Left lung (tissue), 10 donors: Measurements from ENCODE around the gene ADM5. TPM values are rescaled to one million over a fixed set of nuclear protein-coding genes. Genes with fewer than 3 reads are reported as not detected.

Experiments used
- ATAC-seq: fragments of 200-7000 bp; cut with Tn5 transposase; one replicate; pipeline ENCODE4 v1.9.1; 2020; ENCODE audit warnings: moderate library complexity
- DNase-seq, 4 donors: peaks; one replicate each; pipeline ENCODE4 v3.0.0-alpha.2; 2013 to 2020
- H3K27ac ChIP-seq, 2 donors: fragments of 200-600 bp; sonication (generic) in 1 of 2; one replicate each; pipeline versions ENCODE4 v1.5.0 to v1.8.0; 2020 to 2021
- H3K27me3 ChIP-seq, 2 donors: fragments of 200-600 bp; sonication (generic) in 1 of 2; one replicate each; pipeline versions ENCODE4 v1.5.0 to v1.8.0; 2020 to 2021
- H3K36me3 ChIP-seq, 2 donors: fragments of 200-600 bp; sonication (generic) in 1 of 2; one replicate each; pipeline versions ENCODE4 v1.5.0 to v1.8.0; 2020 to 2021
- H3K4me1 ChIP-seq, 2 donors: fragments of 200-600 bp; one replicate each; pipeline ENCODE4 v1.8.0; 2021
- H3K4me3 ChIP-seq, 2 donors: fragments of 200-600 bp; sonication (generic) in 1 of 2; one replicate each; pipeline versions ENCODE4 v1.5.0 to v1.8.0; 2020 to 2021; ENCODE audit warnings: mild to moderate bottlenecking in 1 of 2
- H3K9me3 ChIP-seq, 2 donors: fragments of 200-600 bp; sonication (generic) in 1 of 2; one replicate each; pipeline versions ENCODE4 v1.5.0 to v1.8.0; 2020 to 2021
- intact Hi-C, 2 donors: fragments of 100-400 bp; cut with DNase I; formaldehyde crosslinking; loops; one replicate each; pipeline versions ENCODE4 v1.11.2 to v1.14.2; 2022
- polyA plus RNA-seq, 6 donors: library from polyadenylated mRNA; unstranded; fragments of 120-200 nt; gene quantifications; one replicate each; pipeline ENCODE4 v1.2.1, GENCODE V29; 2013; ENCODE audit not compliant: insufficient read length in 6 of 6
- total RNA-seq, 2 donors: library from RNA; stranded (reverse); fragmentation: NEBNext Ultra II Directional; extraction: Animal tissue kit (Norgen Biotek cat#: 25700); gene quantifications; one replicate each; pipeline ENCODE4 v1.2.1, GENCODE V29; 2021
- TF ChIP-seq, protein P1 (sequence below), 2 donors: fragments of 200-600 bp; sonication (generic) in 1 of 2; IDR thresholded peaks; one replicate each; pipeline versions ENCODE4 v1.5.0 to v1.8.0; 2021; ENCODE audit warnings: antibody characterized with exemption in 2 of 2
- donor health status: DM: no; HTN: yes; CAD: no.
- donor health status: DM: no; HTN: no; CAD: no.

The ADM5 gene
- total and polyA plus RNA-seq, 8 donors, result 0.93 to 2.6 (median 1.9) TPM

DNA sequence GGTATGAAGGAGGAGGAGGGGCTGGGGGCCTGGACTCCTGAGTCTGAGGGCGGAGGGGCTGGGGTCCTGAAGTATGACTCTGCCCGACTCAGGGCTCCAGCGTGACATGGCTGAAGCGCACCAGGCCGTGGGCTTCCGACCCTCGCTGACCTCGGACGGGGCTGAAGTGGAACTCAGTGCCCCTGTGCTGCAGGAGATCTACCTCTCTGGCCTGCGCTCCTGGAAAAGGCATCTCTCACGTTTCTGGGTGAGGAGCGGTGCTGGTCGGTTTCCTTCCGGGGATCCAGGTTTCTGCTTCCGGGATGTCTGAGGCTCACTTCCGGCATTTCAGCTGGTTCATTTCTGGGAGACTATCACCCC is 2.7 kb downstream of the ADM5 start:
- H3K27me3 ChIP-seq, result peaks cover 4 to 44% of the 10 kb centered on the region in 2 donors
- H3K4me3 ChIP-seq, result no peak overlapping the region
- TF ChIP-seq, protein P1, sequence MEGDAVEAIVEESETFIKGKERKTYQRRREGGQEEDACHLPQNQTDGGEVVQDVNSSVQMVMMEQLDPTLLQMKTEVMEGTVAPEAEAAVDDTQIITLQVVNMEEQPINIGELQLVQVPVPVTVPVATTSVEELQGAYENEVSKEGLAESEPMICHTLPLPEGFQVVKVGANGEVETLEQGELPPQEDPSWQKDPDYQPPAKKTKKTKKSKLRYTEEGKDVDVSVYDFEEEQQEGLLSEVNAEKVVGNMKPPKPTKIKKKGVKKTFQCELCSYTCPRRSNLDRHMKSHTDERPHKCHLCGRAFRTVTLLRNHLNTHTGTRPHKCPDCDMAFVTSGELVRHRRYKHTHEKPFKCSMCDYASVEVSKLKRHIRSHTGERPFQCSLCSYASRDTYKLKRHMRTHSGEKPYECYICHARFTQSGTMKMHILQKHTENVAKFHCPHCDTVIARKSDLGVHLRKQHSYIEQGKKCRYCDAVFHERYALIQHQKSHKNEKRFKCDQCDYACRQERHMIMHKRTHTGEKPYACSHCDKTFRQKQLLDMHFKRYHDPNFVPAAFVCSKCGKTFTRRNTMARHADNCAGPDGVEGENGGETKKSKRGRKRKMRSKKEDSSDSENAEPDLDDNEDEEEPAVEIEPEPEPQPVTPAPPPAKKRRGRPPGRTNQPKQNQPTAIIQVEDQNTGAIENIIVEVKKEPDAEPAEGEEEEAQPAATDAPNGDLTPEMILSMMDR (IDR thresholded peaks at IDR 0.05), result no peak
- peaks cover 0 to 13% of the 10 kb centered on the region in 2 donors for H3K36me3 ChIP-seq
- peaks cover 13 to 34% of the 10 kb centered on the region in 2 donors for H3K4me1 ChIP-seq
- no peak overlapping the region for H3K27ac ChIP-seq
- intact Hi-C loops, result no loop called here
- DNase-seq, result no peak
- no peaks in the 10 kb centered on the region for H3K9me3 ChIP-seq
- ATAC-seq, result no peak

DNA sequence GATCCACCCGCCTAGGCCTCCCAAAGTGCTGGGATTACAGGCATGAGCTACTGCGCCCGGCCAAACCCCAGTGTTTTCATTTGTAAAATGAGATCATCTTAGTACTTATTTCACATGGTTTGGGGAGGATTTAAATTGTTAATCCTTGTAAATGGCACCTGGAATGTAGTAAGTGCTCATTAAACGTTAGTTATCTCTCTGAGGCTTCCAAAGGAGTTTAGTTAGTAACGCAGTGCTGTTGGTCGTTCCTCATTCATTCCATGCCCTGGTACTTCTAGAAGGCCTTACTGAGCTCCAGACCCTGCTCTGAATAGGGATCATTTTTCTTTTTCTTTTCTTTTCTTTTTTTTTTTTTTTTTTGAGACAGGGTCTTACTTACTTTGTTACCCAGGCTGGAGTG is 6.7 kb downstream of the ADM5 start:
- no peak for ATAC-seq
- intact Hi-C loops, result no loop called here
- Histone ChIP-seq H3K4me1 (peaks cover 0 to 5% of the 10 kb centered on the region in 2 donors), H3K36me3 (no peaks in the 10 kb centered on the region), H3K27me3 (peaks cover under 1 to 20% of the 10 kb centered on the region in 2 donors), H3K27ac (no peak overlapping the region), H3K9me3 (no peaks in the 10 kb centered on the region), H3K4me3 (no peak overlapping the region)
- TF ChIP-seq, protein P1 (IDR thresholded peaks at IDR 0.05), result no peak
- DNase-seq, result no peak

DNA sequence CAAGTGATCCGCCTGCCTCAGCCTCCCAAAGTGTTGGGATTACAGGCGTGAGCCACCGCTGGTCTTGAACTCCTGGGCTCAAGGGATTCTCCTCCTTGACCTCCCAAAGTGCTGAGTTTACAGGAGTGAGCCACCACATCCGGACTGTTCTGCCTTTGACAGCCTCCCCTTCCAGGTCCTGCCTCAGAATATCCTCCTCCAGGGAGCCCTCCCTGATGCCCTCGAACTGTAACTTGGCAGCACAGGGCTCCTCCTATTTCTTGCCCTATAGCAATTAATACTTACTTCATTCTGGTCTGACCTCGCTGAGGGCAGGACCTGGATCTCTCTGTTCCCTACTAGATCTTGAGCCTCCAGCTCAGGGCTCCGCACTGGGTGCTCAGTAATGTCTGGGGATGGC is 7.5 kb downstream of the ADM5 start:
- H3K9me3 ChIP-seq, result no peaks in the 10 kb centered on the region
- H3K27me3 ChIP-seq, result peaks cover 0 to 18% of the 10 kb centered on the region in 2 donors
- no peak overlapping the region for H3K27ac ChIP-seq
- no peak overlapping the region for H3K4me3 ChIP-seq
- TF ChIP-seq, protein P1 (IDR thresholded peaks at IDR 0.05), result no peak
- H3K4me1 ChIP-seq, result no peaks in the 10 kb centered on the region
- DNase-seq (no peak), ATAC-seq (no peak)
- no peaks in the 10 kb centered on the region for H3K36me3 ChIP-seq
- intact Hi-C loops, result no loop called here

DNA sequence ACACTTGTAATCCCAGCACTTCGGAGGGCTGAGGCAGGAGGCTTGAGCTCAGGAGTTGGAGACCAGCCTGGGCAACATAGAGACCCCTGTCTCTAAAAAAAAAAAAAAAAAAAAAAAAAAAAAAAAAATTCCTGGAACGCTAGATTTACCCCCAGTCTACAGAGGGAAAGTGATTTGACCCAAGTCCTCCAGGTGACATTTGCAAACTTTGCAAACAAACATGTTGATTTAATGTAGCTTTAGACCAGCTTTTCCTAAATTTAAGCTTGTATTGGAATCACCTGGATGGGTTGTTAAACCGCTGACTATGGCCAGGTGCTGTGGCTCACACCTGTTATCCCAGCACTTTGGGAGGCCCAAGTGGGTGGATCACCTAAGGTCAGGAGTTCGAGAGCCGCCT is 10.0 kb downstream of the ADM5 start:
- TF ChIP-seq, protein P1 (IDR thresholded peaks at IDR 0.05), result no peak

DNA sequence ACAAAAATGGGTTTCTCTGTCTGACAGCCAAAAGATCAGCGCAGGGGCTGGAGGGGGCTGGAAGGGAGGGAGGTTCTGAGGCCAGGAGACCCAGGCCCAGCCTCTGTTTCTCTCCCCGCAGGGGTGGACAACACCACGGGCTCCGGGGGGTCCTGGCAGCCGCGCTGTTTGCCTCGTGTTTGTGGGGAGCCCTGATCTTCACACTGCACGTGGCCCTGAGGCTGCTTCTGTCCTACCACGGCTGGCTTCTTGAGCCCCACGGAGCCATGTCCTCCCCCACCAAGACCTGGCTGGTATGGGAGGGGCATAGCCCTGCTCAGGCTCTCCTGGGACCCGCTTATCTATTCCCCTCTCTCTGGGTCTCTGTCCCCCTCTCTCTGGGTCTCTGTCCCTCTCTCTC is 11.2 kb downstream of the ADM5 start:
- intact Hi-C loops, result no loop called here
- no peaks in the 10 kb centered on the region for H3K4me1 ChIP-seq
- H3K27ac ChIP-seq, result no peak overlapping the region
- DNase-seq, result no peak
- H3K36me3 ChIP-seq, result no peaks in the 10 kb centered on the region
- no peak overlapping the region for H3K4me3 ChIP-seq
- peaks cover 0 to 6% of the 10 kb centered on the region in 2 donors for H3K27me3 ChIP-seq
- no peaks in the 10 kb centered on the region for H3K9me3 ChIP-seq
- ATAC-seq, result no peak
- TF ChIP-seq, protein P1 (IDR thresholded peaks at IDR 0.05), result no peak

More for the DNA sequence above, 10.0 kb downstream of the ADM5 start:
- Histone ChIP-seq H3K27ac (no peak overlapping the region), H3K4me3 (no peak overlapping the region), H3K36me3 (no peaks in the 10 kb centered on the region), H3K27me3 (peaks cover 0 to 6% of the 10 kb centered on the region in 2 donors), H3K4me1 (no peaks in the 10 kb centered on the region), H3K9me3 (no peaks in the 10 kb centered on the region)
- no peak for DNase-seq
- intact Hi-C loops, result no loop called here
- ATAC-seq, result no peak
